OCI-LY7 (cell line): ENCODE results near the gene CSPG4.

Experiments used
- EZH2phosphoT487 ChIP-seq: fragments of 200-600 bp; sonication (generic); IDR thresholded peaks from 2 replicates; pipeline ENCODE4 v1.6.1; 2018; ENCODE audit warnings: low read depth, borderline replicate concordance, mild to moderate bottlenecking, mixed run types, antibody characterized with exemption, low read length, moderate library complexity, mixed read lengths
- TF ChIP-seq, protein P1 (sequence below): fragments of 200-600 bp; sonication (generic); conservative IDR thresholded peaks from 2 replicates; pipeline ENCODE4 v1.5.1; 2014; ENCODE audit warnings: mild to moderate bottlenecking, antibody characterized with exemption, low read length, moderate library complexity, mixed read lengths

DNA sequence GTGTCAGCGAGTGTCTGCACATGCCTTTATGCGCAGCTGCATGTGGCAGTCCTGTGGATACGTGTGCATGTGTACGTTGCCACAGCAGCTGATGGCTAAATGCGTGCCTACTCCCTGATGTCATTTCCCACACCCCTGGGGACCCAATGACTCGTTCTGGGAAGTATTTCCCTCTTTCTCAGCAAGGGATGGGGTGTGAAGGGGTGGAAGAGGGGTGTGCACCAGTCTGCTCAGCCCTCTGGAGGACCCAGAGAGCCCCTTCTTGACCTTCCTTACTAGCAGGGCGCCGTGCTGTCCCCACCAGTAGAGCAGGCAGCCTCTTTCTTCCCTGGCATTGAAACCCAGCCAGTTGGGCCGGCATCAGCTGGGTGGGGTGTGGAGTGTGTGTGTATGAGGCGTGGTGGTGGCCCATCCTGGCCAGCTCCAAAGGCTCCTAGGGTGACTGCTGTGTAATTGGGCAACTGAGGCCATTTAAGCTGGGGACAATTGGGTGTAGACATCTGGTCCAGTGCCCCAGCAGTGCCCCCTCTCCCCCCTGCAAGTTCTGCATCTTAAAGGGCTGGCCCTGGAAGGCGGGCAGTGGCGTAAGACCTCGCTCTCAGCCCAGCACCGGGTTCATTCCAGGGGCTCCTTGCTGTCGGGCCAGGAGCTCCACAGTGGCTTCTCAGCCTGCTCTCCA is 45.7 kb downstream of the CSPG4 start:
- TF ChIP-seq, protein P1, sequence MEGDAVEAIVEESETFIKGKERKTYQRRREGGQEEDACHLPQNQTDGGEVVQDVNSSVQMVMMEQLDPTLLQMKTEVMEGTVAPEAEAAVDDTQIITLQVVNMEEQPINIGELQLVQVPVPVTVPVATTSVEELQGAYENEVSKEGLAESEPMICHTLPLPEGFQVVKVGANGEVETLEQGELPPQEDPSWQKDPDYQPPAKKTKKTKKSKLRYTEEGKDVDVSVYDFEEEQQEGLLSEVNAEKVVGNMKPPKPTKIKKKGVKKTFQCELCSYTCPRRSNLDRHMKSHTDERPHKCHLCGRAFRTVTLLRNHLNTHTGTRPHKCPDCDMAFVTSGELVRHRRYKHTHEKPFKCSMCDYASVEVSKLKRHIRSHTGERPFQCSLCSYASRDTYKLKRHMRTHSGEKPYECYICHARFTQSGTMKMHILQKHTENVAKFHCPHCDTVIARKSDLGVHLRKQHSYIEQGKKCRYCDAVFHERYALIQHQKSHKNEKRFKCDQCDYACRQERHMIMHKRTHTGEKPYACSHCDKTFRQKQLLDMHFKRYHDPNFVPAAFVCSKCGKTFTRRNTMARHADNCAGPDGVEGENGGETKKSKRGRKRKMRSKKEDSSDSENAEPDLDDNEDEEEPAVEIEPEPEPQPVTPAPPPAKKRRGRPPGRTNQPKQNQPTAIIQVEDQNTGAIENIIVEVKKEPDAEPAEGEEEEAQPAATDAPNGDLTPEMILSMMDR: no peak
- TF ChIP-seq EZH2phosphoT487: no peak
